Measurements from ENCODE around the gene KHDRBS2.

The KHDRBS2 gene

GRCh38 chr6:61640463-61640862, 645.6 kb downstream of the KHDRBS2 start:
- Histone ChIP-seq H4K8ac (ENCODE audit: low read depth, low read length) (no peak overlapping the region), H3K79me1 (ENCODE audit: low read length) (no peaks in the 10 kb centered on the region), H3K4ac (ENCODE audit: low read depth, low read length) (no peak overlapping the region), H3K56ac (ENCODE audit: low read length) (no peak overlapping the region), H3K79me2 (ENCODE audit: control insufficient read depth, insufficient read depth, low read length) (no peaks in the 10 kb centered on the region), H2BK120ac (ENCODE audit: low read depth, low read length) (no peak overlapping the region), H3K36me3 (ENCODE audit: control insufficient read depth, insufficient read depth, low read length) (no peaks in the 10 kb centered on the region), H3K4me2 (ENCODE audit: low read length) (no peak overlapping the region), H2AK5ac (ENCODE audit: low read length) (no peak overlapping the region), H3K27me3 (ENCODE audit: insufficient read depth, low read length, poor library complexity) (no peaks in the 10 kb centered on the region), H4K5ac (ENCODE audit: low read length) (no peak overlapping the region), H3K18ac (ENCODE audit: low read length) (no peak overlapping the region), H3K9ac (ENCODE audit: low read length) (no peak overlapping the region), H3K4me1 (ENCODE audit: control insufficient read depth, low read depth, low read length) (no peaks in the 10 kb centered on the region), H3K23ac (ENCODE audit: low read length) (no peak overlapping the region), H2BK5ac (ENCODE audit: low read length) (no peak overlapping the region), H2BK15ac (replicated peaks; ENCODE audit: low read depth) (no peak overlapping the region), H3K4me3 (ENCODE audit: low read length) (no peak overlapping the region), H3K27ac (ENCODE audit: low read depth, low read length) (no peak overlapping the region)
- no peak for DNase-seq
- WGBS (ENCODE audit: extremely low coverage, insufficient coverage, low lambda C conversion rate): no CpG with 5 or more reads among the region's 3 CpGs
